CD4-positive, alpha-beta T cell treated with Interleukin-4 for 1 hour (primary cell): ENCODE measurements around the gene TNRC6C.

ENCODE experiments used
- DNase-seq, 2 donors: peaks; one replicate each; pipeline ENCODE4 v3.0.0-alpha.2; 2020 to 2022

The TNRC6C gene

DNA sequence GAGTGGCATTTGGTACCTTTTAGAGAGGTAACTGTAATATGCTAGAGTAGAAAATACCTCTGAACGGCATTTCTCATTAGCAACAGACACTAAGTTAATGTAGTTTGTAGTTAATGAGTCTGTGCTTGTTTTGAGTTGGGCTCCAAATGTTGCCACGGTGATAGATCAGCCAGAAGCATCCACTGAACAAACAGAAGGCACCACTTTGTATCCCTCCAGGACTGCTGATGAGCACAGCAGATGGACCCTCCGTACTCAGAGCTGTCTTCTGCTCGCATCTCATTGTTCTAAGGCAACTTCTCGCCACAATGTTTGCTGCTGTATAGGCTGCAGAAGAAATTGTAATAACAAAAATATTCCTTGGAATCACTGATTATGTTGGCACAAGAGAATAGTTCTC, 56.1 kb downstream of the TNRC6C start:
- no peak for DNase-seq

DNA sequence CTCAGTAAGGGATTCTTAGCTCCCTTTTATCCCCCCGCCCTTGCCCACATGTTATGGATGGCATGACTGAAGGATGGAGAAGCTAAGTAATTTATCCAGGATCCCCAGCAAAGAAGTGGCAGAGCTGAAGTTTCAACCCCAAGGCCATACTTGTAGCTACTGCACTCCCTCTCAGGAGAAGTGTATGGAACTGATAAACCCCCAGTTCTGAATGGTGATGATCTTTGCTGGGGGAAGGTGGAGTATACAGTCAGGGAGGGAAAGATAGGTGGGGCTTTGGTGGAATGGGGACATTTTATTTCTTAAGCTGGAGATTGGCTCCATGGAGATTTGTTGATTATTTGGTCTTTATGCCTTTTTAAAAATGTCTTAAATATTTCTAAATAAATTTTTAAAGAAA, 58.3 kb downstream of the TNRC6C start:
- DNase-seq, result no peak

DNA sequence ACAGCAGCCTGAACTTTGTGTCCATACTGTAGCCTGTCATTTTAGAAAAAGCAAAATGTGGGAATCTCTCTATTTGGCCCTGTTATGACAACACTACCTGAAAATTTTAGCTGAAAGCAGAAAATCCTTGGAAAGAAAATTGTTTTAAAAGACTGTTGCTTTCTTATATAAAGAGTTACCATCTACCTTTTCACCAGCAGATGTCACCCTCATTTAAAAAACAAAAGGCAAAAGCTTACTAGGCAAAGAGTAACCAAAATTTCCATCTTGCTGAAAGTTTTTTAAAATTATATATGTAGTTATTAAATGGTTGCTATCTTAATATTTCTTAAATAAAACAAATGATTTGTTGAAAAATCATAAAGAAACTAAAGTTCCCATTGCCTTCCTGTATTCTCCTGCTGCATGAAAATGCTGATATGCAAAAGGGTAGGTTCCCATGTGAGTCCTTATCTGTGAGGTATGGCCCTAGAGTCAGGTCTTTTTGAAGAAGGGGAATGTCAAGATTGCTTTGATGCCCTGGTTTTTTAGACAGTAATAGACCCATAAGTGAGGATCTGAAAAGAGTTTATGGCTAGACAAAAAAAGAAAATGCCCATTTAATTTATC, 61.0 kb downstream of the TNRC6C start:
- peak in 1 of 2 donors; percentile 51 for DNase-seq

DNA sequence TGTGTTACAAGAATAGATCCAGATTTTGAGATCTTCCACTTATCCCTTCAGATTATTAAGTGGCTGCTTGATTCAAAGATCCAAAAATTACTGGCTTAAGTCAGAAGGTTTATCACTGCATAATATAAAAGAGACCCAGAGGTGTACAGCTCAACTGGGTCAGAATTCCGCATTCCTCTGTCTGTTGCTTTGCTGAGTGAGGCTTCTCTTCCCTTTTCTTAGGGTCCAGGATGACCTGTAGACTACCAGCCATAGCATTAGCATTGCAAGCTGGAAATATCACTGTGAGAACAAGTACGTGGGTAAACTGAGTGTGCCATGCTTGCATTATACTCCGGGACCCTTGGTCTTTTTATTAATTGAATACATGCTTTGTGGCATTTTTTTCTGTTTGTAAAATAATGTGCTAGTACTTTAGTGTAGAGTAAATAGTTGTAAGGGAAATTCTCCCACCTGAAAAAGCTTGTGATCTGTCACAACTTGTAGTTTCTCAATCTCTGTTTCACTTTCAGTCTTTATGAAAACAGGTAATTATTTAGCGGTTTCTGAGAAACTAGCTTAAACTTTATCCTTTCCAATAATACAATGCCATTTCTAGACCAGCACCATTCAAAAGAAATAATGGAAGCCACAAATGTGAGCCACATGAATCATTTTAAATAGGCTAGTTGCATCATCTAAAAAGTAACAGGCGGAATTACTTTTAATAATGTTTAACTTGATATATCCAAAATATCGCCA, 61.6 kb downstream of the TNRC6C start:
- DNase-seq, result peak in 1 of 2 donors; percentile 29

DNA sequence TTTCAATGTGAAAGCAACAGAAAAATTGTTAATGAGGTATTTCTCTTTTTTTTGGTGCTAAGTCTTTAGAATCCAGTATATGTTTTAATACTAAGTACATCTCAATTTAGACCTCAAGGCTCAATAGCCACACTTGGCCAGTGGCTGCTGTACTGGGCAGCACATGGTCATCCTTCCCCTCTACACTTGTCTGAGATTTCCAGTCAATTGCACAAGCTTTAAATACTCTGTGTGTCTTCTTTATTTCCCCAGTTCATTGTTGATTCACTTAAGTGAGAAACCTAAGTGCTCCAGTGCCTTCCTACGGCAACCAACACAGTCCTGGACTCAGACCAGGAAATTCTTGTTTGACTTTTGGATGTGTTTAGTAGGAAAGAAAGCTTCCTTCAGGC, 62.2 kb downstream of the TNRC6C start:
- DNase-seq, result no peak

DNA sequence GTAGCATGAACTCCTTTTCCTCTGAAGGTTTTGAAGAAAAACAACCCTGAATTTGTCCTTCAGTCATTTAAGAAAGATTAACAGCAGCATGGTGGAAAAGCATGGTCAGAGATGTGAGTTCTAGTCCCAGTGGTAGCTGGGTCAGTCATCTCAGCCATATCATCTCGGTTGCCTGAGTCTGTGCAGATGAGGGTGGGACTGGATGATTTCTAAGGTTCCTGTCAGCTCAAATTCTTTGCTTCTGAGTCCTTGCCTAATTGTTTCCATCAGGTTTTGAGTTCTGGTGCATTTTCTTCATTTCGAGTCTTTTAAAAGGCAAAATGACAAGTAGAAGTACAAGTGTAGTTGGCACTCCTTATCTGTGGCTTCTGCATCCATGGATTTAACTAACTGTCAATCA, 63.9 kb downstream of the TNRC6C start:
- no peak for DNase-seq

DNA sequence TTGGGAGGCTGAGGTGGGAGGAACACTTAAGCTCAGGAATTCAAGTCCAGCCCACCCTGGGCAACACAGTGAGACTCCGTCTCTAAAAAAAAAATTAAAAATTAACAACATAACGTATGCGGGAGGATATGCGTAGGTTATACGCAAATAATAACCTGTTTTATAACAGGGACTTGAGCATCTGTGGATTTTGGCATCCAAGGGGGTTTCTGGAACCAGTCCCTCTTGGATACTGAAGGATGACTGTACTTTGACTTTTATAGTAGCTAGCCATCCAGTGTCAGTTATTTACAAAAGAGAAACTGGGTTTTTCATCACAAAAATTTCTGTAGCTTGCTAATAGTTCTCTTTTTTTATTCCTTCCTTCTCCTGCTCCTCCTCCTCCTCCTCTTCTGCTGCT, 64.5 kb downstream of the TNRC6C start:
- DNase-seq, result no peak

DNA sequence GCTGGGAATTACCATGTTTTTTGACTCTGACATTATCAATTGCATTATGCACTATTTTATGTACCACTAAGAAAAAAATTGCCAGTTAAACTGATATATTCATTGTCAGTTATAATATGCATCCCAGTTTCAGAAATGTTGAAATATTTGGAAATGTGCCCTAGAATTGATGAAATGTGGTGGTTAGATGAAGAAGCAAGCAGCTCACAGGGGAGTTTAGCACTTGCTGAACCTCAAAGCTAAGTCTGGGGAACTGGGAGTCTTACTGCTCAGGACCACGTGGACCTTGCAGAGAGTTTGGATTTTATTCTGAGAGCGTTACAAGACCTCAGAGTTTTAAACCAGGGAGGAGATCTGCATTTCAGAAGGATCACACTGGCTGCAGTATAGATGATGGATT, 67.9 kb downstream of the TNRC6C start:
- DNase-seq, result no peak

DNA sequence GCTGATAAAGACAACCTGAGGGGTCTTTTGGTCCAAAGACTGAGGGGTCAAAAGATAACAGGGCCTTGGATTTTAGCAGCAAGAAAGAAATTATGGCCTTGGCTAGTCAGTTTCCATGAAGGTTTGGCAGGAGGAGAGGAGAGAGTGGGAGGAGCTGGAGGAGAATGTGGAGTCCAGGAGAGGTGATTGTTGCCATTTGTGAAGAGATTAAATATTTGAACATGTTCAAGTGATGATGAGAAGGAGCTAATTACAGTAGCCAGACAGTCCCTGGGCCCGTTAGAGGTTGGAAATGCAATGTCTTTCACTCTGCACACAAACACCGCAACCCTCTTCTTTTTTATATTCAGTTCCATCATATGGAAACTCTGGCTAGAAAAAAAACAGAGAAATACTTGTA, 68.6 kb downstream of the TNRC6C start:
- DNase-seq, result no peak

DNA sequence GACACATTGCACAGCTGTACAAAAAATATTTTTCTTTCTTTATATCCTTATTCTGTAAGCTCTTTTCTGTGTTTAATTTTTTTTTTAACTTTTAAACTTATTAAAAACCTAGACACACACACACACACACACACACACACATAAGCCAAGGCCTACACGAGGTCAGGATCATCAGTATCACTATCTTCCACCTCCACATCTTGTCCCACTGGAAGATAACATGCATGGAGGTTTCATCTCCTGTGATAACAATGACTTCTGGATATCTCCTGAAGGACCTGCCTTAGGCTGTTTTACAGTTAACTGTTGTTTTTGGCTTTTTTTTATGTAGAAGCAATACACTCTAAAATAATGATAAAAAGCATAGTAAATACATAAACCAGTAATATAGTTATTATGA, 71.2 kb downstream of the TNRC6C start:
- DNase-seq, result no peak

DNA sequence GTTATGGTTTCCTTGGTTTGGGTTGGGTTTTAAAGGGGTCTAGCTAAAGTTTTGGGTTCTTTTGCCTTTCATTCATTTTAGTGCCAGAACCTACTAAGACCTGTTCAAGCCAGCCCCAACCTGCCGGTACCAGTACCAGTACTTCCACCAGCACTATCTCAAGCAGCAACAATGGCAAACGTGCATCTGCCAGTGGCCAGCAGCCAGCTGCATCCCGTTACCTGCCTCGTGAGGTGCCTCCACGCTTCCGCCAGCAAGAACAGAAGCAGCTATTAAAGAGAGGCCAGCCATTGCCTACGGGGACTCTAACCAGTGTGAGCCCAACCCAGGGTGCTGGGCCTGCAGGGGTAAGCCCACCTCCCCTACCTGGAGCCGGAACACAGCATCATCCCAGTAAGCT, 72.9 kb downstream of the TNRC6C start:
- no peak for DNase-seq

DNA sequence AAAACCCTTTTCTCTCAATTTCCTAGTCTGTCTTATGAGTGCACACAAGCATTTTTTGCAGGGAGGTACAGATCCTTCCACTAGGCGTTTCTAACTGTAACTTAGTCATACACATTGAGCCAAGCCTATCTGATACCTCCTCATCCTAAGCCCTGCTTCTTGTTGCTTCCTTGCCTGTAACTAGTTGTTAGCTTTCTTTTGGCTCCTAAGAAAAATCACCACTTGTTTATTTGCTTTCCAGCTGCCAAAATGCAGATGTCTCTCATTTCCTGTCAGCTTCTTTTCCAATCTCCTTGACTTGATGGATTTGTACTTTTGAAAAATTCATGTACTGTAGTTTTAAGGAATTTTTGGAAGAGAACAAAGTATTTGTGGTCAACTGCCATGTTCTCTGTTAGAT, 73.7 kb downstream of the TNRC6C start:
- no peak for DNase-seq

DNA sequence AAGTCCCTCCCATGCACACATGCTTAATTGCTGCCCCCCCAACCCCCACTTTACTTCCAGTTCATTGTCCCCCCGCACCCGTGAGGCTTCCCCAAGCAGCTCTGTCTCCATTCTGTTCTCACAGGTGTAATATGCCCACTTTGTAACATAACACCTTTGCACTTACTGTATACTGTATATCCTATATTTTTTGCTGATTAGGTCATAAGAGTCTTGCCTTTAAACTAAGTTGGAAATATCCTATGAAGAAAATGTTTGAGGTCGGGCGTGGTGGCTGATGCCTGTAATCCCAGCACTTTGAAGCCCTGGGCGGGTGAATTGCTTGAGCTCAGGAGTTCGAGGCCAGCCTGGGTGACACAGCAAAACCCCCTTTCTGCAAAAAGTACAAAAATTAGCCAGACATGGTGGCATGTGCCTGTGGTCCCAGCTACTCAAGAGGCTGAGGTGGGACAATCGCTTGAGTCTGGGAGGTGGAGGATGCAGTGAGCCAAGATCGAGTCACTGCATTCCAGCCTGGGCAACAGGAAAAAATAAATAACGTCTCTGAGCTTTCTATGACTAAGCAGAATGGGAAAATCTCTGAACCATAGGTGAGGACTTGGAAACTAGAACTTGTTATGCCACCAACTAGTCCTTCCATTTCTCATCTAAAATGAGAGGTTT, 76.1 kb downstream of the TNRC6C start:
- no peak for DNase-seq

DNA sequence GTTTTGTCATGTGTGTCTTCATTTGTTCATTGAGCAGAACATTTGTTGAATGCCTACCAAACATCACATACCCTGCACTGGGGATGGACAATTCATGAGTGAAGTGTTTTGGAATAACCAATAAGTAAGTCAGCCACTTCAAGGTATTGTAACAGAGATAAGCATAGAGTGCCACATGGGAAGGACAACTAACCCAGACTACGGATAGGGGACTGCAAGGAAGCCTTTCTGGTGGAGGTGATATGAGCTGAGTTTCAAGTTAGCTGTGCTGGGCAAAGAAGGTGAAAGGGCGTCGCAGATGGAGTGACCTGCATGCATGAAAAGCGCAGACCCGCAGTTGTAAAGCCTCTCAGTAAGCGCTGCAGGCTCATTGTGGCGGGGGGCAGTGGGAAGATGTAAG, 78.8 kb downstream of the TNRC6C start:
- no peak for DNase-seq

DNA sequence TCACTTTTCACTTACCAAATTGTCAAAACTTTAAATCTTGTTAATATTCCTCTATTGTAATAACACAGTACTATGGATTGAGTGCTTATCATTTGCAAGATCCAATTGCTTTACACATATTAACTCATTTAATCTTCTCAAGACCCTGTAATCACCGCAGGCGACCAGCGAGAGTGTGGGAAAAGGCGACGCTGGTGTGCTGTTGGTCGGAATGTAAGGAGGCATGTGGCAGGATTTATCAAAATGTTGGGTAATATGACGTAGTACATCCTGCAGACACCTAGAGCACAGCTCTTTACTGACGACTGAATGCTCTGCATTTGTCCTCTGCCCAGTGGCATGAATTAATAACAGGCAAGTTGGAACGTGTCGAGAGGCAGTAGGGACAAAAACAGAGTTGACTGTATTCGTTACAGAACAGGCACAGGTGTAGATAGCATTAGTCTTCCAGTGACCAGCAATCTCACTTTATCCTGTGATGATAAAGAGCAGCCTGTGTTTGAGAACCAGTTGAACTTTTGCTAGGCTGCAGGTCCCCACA, 80.3 kb downstream of the TNRC6C start:
- no peak for DNase-seq

DNA sequence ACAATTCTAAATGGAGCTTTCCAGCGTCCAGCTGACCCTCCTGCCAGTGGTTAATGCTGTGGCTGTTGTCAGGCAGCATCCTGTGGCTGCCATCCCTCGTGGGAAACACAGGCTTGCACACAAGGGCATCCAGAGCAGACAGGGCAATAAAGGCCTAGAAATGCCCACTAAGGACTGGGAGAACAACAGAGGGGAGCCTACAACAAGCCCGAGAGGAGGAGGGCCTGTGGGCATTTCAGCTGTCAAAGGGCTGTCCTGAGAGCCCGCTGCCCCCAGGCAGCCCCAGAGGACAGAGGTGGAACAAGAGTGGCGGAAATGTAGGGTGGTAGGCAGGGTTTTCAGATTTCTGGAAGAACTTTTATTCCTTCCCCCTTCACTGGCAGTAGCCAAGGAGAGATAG, 81.1 kb downstream of the TNRC6C start:
- DNase-seq, result no peak

DNA sequence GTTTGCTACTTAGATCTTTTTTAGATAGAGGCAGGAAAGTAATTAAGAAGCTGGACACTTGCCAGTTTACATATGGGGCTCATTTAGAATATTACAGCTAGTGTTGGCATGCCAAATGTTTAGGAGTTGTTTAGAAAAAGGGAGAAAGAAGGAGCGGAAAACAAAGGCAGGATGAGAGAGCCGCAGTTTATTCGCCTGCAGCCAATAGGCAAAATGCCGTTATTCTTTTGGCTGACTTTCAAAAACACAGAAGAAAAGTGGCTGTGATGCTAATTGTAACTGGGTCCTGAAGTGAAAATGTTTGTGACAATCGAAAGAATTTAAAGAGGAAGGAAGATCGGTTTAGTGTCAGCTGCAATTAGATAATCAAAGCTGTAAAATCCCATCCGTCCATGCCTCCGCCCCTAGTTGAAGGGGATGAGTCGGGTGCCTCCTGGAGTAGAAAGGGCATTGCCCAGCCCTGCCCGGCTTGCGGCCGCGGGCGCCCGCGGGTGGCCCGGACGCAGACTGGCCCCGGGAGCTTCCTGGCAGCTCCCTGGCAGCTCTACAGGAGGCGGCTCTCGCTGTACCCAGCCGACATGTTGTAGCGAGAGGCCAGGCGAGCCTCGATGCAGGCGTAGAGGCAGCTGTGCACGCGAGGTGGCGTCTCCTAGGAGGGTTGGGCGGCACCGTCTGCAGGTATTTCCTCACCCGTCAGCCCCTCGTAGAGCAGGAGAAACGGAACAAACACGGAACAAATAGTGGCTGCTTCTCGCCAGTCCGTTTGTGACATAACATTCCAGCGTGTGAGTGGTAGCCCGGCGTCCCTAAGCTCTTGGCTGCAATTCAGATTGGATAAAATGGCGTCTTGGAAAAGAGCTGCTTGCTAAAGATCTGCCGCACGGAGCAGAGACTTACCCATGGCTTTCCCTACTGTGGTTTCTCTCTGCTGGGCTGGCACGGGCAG, 82.2 kb downstream of the TNRC6C start:
- DNase-seq, result peak; percentile 9 to 29

DNA sequence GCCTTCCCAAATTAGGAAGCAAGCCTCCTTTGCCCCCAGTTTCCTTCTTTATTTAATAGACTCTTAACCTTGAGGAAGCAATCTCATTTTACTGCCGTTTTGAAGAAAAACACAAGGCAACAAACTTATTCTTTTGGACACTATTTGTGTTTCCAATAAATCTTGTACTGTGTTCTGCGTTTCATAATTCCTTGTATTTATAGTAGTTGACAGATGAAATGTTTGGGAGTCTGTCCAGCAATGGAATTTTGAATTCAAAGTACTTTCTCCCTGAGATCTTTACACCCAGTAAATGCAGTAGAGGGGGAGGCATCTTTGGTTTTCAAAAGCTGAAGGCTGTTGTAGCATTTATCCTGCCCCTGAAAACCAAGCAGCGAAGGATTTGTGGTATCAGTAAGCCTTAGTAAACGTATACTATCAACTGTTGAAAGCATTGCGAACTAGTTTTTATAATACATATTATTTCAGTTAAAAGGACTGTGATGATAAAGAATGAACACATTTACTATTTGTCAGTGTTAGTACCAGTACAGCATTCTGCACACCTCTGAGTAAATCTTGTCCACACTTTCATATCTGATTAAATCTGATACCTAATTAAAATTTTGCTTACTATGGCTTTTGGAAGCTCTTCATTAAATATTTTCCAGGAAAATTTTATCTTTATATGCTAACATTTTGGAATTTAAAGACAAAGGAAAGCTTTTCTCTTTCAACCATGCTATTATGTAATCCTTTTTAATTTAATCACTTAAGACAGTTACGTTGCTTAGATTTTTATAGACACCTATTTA, 83.1 kb downstream of the TNRC6C start:
- DNase-seq, result no peak

DNA sequence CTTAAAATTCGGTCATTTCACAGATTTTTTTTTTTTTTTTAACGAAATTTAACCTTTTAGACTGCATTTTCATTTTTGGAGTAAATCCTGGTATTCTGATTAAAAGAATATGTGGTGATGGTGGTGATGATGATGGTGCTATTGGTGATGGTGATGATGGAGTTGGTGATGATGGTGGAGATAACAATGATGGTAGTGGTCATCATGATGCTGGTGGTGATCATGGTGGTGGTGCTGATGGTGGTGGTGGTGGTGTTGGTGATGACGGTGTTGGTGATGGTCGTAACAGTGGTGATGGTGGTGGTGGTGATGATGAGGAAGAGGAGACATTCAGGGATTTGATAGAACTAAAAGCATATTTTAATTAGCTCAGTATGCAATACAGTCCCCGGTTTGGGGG, 84.0 kb downstream of the TNRC6C start:
- no peak for DNase-seq

DNA sequence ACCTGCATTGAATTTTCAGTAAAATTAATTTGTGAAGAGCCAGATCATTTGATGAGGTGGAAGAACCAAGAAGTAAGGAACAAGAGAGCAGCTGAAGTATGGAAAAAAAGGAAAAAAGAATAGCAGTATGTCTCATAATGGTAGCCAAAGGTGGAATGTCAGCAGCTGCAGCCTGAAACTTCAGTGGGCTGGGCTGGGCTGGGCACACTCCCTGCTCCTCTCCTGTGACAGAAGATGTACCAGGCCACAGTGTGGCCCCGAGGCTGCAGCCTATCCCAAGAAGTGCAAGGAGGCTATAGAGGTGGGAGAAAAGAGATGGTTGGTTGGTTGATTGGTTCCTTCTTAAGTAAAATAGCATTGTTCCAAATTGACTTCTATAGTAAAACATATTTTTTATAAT, 84.5 kb downstream of the TNRC6C start:
- DNase-seq, result no peak

DNA sequence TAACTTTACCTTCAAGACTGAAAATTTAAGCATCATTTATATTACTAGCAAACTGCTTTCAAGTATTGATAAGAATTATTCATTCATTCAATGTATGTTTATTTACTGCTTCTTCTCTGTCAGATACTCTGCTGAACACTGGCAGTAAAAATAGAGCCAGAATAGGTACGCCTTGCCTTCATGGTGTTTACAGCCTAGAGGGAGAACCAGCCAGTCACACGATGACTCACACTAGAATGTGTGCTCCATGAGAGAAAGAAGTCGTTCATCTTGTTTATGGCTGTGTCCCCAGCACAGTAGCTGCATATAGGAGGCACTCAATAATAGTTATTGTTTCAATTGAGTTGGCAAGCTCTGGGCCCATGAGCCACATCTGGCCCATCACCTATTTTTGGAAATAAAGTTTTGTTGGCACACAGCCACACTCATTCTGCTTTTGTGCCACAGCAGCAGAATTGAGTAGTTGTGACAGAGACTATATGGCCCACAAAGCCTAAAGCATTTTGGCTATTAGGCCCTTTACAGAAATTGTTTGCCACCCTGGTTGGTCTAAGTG, 85.9 kb downstream of the TNRC6C start:
- DNase-seq, result no peak

DNA sequence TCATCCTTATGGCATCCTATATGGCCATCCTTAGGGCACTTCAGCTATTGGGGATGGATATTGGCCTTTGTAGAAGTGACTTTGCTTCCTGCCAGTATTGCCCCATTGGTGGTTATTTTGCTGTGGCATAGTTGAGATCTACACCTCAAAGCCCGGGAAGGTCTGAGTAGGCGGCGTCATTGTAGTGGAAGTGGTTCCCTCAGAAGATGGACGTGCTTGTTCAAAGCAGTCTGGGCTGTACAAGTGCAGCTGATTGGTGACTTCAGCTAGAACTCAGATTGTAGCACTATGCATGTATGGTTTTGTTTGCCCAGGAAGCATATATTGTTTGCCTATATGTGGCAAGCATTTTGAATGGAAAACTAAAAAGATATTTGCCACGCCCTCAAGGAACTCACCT, 86.8 kb downstream of the TNRC6C start:
- no peak for DNase-seq
